Keratinocyte (primary cell): ENCODE measurements around the gene MRPS18B.

Source experiments
- CTCF ChIP-seq, 3 experiments: IDR thresholded peaks in 1 of 3; conservative IDR thresholded peaks in 1 of 3; optimal IDR thresholded peaks in 1 of 3; 2 replicates in 2 of 3; 3 replicates in 1 of 3; pipeline versions ENCODE3 to v1.5.1; 2011; ENCODE audit warnings: low read length in 3 of 3, mild to moderate bottlenecking in 3 of 3, moderate library complexity in 2 of 3, control low read depth in 1 of 3, inconsistent platforms in 1 of 3; ENCODE audit not compliant: insufficient read depth in 2 of 3; ENCODE audit errors: extremely low read depth in 1 of 3
- EZH2 ChIP-seq: IDR thresholded peaks from one replicate; pipeline ENCODE4 v1.6.1; 2012; ENCODE audit warnings: inconsistent platforms, mild to moderate bottlenecking, low read length, moderate library complexity

GRCh38 chr6:30651143-30651542 is 33.5 kb downstream of the MRPS18B start:
- TF ChIP-seq CTCF (optimal IDR thresholded peaks at IDR 0.05 in 1 of 3, IDR thresholded peaks at IDR 0.05 in 1 of 3, conservative IDR thresholded peaks at IDR 0.05 in 1 of 3; ENCODE audit: extremely low read depth in 1 of 3, insufficient read depth in 2 of 3, low read length in 3 of 3): no peak
- TF ChIP-seq EZH2: no peak
